Gastroesophageal sphincter (tissue), 3 donors: ENCODE measurements around the gene OCA2.

Experiments
- CTCF ChIP-seq, 4 experiments: fragments of 200-600 bp in 2 of 4; fragments of 450-650 bp in 2 of 4; sonication (generic) in 1 of 4; IDR thresholded peaks; one replicate each; pipeline ENCODE4 v1.5.1; 2017 to 2019; ENCODE audit warnings: antibody characterized with exemption in 4 of 4, mild to moderate bottlenecking in 2 of 4, moderate library complexity in 2 of 4
- EP300 ChIP-seq: sonication (generic); formaldehyde crosslinking; IDR thresholded peaks from one replicate; pipeline ENCODE4 v1.6.1; 2017; ENCODE audit warnings: antibody characterized with exemption, mild to moderate bottlenecking
- POLR2A ChIP-seq, 2 donors: fragments of 450-650 bp; IDR thresholded peaks; one replicate each; pipeline ENCODE4 v1.6.1; 2017; ENCODE audit warnings: antibody characterized with exemption in 2 of 2, mild to moderate bottlenecking in 2 of 2, moderate library complexity in 1 of 2
- POLR2AphosphoS5 ChIP-seq: sonication (generic); formaldehyde crosslinking; IDR thresholded peaks from one replicate; pipeline ENCODE4 v1.6.1; 2017; ENCODE audit warnings: antibody characterized with exemption

GRCh38 chr15:28081594-28081993 lies 17.5 kb downstream of the OCA2 start:
- TF ChIP-seq CTCF (IDR thresholded peaks at IDR 0.05) (no peak), POLR2AphosphoS5 (no peak), POLR2A (IDR thresholded peaks at IDR 0.05) (no peak), EP300 (no peak)
